HG03095 (cell line): Measurements from ENCODE around the gene RTL10.
"Not testable (repeated sequence)": the region's sequence is repeated elsewhere in the genome, so short reads cannot be mapped to it uniquely, and the experiment has no call there.

Experiments
- ATAC-seq: cut with Tn5 transposase; IDR thresholded peaks from one replicate; pipeline ENCODE4 v1.9.1; 2021; ENCODE audit warnings: moderate library complexity; ENCODE audit not compliant: unreplicated experiment

The RTL10 gene

GRCh38 chr22:19889951-19890350, 35.3 kb upstream of the RTL10 start:
- ATAC-seq, result no peak

DNA sequence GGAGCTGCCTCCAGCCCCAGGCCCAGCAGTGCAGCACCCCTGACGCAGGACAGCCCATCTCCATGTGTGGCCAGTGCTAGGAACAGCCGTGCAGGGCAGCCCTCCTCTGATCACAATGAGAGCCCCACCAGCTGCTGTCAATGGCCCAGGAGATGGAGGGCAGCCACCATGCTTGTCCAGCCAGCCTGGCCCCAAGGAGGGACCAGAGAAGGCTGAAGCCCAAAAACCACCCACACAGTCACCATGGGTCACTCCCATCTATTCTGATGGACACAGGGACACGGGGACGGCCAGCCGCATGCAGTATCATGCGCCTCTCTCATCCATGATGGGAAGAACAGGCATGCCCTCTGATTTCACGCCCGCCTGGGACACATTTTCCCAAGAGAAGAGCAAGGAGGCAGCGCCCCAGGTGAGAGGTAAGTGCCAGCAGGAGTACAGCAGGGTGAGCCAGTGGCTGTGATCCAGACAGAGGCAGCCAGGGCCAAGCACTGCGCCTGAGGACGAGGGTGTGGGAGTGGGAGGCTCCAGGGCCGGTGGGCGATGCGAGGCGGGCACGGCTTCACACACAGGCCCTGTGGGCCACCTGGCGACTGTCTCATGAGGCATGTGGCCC, 33.6 kb upstream of the RTL10 start:
- no peak for ATAC-seq

DNA sequence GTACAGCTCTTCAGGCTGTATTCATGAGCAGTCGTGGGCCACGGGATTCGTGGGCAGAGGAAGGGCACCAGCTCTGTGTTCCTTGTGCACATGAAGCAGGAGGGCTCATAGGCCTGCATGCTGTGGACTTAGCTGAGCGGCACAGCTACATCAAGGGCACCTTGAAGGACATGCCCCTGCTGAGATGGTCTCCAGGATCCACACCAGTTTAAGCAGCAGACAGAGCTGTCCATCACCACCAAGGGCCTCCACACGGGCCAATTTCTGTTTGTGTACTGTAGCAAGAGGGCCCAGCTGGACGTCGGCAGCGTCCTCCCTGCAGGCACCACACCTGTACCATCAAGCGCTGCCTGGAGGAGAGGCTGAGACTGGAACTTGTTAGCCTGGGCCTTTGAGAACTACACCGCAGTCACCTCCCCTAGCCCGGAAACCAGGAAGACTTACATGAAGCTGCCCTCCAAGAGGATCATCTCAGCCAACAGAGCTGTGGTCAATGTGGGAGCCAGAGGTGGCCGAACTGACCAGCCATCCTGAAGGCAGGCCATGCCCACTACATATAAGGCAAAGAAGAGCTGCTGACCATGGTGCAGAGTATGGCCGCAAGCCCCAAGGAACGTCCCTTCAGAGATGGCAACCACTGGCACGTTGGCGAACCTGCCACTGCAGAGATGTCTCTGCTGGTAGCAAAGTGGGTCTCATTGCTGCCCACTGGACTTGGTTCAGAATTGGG, 32.7 kb upstream of the RTL10 start:
- no peak for ATAC-seq

- ATAC-seq, result no peak
Measured at GRCh38 chr22:19886605-19887255, 32.1 kb upstream of the RTL10 start.

DNA sequence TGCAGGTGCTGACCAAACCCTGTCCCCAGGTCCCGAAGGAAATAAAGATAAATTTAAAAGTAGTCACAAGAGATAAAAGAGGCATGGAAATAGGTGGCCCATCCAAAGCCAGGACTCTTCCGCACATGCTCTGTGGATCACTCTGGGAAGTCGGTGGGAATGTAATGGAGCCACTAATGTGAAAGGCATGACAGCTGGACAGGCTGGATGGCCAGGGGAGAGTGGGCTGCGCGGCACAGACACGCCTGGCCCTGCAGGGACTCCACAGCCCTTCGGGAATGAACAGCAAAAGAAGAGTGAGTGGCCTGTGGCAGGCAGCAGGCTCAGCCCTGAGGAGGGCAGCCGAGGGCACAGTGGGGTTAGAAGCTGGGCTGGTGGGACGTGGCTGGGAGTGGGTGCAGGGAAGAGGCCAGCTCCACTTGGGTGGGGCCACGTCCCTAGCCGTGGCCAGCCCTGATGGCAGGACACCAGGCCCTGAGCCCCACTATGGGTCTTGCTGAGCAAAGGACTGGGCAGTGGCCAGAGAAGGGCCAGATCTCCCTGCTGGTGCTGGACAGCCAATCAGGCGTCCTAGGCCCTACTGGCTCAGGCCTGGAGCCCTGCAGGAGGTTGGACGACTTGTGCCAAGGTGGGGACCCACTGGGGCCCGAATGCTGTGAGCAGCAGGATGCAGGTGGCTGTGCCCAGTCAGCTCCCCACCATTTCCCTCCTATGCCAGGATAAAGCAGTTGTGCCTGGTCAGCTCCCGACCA, 31.3 kb upstream of the RTL10 start:
- no peak for ATAC-seq

DNA sequence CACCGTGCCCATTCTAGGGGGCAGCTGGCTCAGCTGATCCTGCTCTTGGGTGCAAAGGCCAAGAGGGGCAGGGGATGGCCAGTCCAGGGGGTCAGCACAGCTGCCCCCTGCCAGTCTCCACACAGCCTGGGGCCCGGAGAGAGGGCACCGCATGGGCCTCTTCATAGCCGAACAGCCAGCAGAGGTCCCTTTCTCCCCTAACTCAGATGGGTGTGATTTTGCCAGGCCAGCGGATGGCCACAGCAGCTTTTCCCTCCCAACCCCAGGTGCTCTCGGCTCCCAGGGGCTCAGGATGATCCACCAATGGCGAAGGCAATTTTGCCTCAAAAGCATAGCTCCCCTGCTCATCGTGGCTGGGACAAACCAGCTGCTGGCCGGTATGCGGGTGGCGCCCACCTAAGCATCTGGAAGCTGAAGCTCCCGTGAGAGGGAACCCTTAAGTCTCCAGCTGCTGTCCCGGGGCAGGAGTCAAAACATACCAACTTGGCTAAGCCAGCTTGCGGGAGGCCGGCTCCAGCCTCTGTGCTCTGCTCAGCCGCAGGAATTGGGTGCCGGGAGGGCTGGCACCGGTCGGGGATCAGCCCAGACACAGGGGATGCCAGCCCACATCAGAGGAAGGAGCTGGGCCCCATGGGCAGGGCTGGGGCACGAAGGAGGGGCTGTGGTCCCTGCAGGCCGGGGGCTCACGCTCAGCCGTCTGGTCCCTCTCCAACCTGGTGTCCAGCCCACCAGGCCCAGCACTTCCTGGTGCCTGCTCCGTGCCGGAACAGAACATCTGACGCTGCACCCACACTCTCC, 30.5 kb upstream of the RTL10 start:
- no peak for ATAC-seq

GRCh38 chr22:19884161-19884953, 29.7 kb upstream of the RTL10 start:
- no peak for ATAC-seq

DNA sequence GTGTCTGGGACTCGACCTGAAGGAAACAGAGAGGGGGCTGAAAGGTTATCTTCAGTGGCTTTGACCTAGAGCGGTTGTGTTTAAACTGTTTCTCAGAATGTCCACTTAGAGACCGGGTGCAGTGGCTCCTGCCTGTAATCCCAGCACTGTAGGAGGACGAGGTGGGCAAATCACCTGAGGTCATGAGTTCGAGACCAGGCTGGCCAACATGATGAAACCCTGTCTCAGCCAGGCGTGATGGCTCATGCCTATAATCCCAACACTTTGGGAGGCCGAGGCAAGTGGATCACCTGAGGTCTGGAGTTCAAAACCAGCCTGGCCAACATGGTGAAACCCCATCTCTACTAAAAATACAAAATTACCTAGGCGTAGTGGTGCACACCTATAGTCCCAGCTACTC, 28.8 kb upstream of the RTL10 start:
- ATAC-seq, result not testable (repeated sequence)

- no peak for ATAC-seq
Measured at GRCh38 chr22:19882446-19883381, 28.0 kb upstream of the RTL10 start.

GRCh38 chr22:19880786-19881569, 26.3 kb upstream of the RTL10 start:
- no peak for ATAC-seq

DNA sequence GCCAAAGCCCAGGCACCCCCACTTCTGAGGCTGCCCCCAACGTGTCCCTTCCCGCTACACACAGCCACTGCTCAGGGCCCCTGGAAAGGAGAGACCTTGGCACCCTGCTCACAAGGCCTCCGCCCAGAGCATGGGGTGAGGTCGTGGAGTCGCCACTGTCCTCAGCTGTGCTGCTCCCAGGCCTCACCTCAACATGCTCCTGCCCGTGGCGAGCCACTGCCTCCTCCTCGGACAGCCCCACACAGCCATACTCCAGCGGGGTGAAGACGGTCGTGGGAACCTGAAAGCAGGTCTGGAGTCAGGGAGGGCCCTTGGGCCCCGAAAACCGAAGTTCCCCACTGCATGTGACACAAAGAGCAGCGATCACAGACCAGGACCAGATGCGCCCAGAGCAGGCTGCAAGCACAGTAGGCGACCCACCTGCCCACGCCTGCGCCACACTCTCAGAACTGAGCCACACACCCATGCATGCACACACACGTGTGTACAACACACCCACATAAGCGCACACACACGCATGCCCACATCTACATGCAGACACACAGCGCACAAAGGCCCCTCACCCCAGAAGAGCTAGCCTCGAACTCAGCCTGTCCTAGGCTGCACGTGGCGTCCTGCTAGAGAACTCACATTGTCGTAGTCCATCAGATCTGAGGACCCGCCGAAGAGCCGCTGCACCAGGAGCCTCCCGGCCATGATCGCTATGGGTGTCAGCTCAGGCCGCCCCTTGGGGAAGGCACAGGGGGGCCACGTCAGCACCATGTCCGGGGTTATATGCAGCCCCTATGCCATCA, 25.5 kb upstream of the RTL10 start:
- no peak for ATAC-seq

DNA sequence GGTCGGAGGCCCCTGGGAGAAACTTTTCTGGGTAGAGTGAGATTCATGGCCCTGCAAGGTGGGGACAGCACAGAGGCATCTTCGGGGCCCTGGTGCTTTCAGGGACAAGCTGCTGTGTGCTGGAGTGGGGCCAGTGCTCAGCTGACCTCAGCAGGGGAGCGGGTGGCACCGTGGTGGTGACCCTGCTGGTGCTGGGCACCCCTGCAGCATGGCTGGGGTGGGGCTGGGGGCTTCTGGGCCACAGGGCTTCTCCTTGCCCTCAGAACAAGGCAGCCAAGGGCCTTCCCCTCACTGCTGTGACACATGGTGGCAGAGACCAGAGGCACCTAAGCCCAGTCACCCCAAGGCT, 24.9 kb upstream of the RTL10 start:
- no peak for ATAC-seq

DNA sequence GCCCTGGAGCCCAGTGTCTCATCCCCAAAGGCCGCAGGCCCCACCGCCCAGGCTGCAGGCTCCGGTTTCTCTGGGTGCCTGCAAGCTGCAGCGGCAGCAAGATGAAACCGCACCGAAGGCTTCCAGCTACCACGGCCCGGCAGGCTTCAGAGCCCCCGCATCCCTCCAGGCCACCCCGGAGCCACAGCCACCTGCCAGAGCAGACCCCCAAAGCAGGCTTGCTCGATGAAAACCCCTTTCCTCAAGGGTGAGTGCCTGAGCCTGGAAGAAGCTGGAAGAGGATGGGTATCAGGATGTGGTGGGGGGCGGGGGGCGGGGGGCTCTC, 24.5 kb upstream of the RTL10 start:
- ATAC-seq, result no peak

DNA sequence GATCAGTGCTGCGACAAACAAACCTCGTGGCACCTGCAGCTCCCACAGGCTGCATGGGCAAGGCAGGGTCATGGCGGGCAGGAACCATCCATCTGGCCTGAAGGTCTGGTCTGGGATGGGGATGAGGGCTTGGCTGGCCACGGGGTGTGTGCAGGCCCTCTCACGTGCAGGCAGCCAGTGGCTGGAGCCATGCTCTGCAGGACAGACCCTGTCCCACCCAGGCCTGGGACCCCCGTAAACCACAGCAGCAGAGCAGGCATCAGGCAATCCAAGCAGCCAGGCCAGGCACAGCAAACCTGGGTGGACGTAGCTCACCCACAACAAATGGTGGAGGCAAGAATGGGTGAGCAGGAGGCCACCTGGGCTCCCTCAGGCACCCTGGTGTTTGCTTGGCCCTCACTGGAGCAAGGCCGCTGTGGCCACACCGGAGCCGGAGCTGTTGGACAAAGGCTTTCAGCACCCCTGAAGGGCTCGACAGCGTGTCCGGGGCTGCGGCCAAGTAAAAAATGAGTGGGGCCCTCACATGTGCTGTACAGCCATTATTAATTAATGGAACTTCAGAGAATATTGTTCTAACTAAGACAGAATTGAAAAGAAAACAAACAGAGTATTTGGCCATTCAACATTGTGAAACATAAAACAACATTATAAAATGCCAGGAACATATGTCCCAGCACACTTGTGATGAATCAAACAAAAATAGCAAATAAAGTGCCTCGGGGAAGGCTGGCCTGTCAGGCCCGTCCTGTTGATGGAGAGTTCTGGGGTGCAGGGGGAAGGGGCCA, 24.0 kb upstream of the RTL10 start:
- no peak for ATAC-seq

DNA sequence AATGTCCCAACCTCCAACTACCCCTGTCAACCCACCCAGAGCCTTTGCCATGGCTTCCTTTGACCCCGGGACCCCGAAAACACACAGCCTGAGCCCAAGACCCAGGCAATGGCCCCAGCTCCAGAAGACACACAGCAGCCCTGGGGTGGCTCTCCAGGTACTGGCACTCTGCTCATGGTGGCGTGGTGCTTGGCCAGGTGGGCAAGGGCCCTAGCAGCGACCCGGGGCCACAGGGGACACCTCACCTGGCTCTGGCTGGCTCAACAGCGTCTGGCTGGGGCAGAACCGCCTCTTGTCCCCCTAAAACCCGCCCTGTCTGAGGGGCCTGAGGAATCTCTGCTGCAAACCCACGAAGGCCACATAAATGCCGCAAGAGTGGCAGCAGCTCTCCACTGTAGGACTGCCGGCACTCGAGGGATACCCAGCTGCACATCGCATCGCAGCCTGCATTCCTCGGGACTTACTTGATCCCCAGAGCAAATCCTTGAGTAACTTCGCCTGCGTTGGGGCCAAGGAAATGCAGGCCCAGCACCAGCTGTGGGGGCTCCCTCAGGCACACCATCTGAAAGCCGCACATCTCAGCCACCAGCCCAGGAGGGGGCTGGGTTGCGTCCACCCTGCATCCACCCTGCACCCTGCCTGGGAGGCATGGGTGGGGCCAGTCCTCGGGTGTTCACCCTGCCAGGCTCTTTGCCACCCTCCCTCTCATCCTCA, 23.1 kb upstream of the RTL10 start:
- ATAC-seq, result no peak

DNA sequence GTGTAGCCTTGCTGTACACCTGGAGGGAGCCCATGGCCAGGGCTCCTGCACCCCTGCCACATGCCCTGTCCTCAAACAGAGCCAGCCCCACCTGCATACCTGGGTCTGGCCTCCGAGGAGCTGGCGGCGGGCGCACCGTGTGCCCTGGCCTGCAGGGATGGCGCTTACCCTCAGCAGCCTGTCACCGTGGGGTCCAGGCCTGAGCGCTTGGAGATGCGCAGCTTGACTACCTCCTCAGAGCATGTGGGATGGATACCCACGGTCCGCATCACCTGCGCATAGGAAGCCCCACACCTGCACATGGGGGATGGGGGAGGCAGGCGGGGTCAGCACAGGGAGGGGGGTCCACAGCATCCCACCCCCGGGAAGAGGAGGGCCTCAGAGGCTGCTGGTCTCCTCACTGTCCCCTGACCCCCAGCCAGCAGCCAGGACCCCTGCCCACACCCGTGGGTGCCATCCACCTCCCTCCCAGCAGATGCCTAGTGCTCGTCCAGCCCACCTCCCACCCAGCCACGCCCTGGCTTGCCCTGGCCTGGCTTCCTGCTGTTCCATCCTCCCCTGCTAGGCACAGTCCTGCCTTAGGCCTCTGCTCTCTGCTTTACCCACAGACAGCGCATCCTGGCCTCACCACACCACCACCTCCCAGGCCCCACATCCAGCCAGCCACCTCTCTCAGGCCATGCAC, 22.4 kb upstream of the RTL10 start:
- no peak for ATAC-seq
